Measurements from ENCODE around the gene OAT. TPM values are rescaled to one million over a fixed set of nuclear protein-coding genes. Genes with fewer than 3 reads are reported as not detected.

Gene OAT
- total and polyA plus RNA-seq, 10 of the 15 experiments (the other 5 are each of a cell fraction or from before 2014, with no cell fraction given): 1.2 to 9.8 (median 1.6) TPM

DNA sequence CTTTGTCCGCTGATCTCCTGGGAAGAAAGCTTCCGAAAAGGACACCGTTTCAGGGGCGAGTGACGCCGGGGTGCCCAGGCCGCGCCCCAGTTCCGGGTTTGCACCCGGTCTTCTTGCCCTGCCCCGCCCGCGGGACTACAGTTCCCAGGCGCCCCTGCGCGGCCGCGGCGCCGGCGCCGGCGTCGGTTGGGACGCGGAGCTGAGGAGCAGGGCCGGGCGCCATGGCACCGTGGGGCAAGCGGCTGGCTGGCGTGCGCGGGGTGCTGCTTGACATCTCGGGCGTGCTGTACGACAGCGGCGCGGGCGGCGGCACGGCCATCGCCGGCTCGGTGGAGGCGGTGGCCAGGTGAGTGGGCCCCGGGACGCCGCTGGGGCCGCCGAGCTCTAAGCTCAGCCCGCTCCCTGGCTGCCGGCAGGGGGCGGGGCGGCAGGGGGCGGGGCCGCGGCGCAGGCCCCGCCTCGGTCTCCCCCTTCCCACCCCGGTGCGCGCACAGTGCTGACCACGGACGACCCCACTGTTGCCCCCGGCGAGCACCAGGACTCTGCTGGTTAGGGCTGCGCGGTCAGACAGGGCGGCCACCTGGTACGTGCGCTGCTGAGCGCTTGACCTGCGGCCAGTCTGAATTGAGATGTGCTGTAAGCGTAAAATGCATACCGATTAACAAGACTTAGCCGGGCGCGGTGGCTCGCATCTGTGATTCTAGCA, 43.1 kb upstream of the OAT start, which contains the start of gene LHPP (continued):
- TF ChIP-seq, protein P1, sequence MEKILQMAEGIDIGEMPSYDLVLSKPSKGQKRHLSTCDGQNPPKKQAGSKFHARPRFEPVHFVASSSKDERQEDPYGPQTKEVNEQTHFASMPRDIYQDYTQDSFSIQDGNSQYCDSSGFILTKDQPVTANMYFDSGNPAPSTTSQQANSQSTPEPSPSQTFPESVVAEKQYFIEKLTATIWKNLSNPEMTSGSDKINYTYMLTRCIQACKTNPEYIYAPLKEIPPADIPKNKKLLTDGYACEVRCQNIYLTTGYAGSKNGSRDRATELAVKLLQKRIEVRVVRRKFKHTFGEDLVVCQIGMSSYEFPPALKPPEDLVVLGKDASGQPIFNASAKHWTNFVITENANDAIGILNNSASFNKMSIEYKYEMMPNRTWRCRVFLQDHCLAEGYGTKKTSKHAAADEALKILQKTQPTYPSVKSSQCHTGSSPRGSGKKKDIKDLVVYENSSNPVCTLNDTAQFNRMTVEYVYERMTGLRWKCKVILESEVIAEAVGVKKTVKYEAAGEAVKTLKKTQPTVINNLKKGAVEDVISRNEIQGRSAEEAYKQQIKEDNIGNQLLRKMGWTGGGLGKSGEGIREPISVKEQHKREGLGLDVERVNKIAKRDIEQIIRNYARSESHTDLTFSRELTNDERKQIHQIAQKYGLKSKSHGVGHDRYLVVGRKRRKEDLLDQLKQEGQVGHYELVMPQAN (conservative IDR thresholded peaks at IDR 0.05): peak; percentile 94
- peak; percentile 79 for TF ChIP-seq BACH1 (IDR thresholded peaks at IDR 0.05; ENCODE audit: borderline replicate concordance)
- no peak for TF ChIP-seq HDGF (IDR thresholded peaks at IDR 0.05)
- peak; percentile 89 for TF ChIP-seq SIX5 (IDR thresholded peaks at IDR 0.05; ENCODE audit: low read depth, low read length, severe bottlenecking)
- peak; percentile 72 for TF ChIP-seq POLR2A (IDR thresholded peaks at IDR 0.05; ENCODE audit: low read depth, low read length)
- peak; percentile 75 for TF ChIP-seq CREM (IDR thresholded peaks at IDR 0.05; ENCODE audit: low read depth)
- peak; percentile 56; the same call in 1 of the 2 replicates for TF ChIP-seq RB1 (IDR thresholded peaks at IDR 0.05; ENCODE audit: borderline replicate concordance)
- TF ChIP-seq, protein P2, sequence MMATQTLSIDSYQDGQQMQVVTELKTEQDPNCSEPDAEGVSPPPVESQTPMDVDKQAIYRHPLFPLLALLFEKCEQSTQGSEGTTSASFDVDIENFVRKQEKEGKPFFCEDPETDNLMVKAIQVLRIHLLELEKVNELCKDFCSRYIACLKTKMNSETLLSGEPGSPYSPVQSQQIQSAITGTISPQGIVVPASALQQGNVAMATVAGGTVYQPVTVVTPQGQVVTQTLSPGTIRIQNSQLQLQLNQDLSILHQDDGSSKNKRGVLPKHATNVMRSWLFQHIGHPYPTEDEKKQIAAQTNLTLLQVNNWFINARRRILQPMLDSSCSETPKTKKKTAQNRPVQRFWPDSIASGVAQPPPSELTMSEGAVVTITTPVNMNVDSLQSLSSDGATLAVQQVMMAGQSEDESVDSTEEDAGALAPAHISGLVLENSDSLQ (IDR thresholded peaks at IDR 0.05): 0 out of 2 replicates have a peak, but pooled peaks have one; percentile 20
- TF ChIP-seq POU2F2 (IDR thresholded peaks at IDR 0.05; ENCODE audit: borderline replicate concordance, low read depth, low read length): peak; percentile 49; the same call in 1 of the 3 replicates
- TF ChIP-seq HDAC2 (IDR thresholded peaks at IDR 0.05): no peak
- TF ChIP-seq NR2F1 (conservative IDR thresholded peaks at IDR 0.05): peak; percentile 59; the same call in 1 of the 2 replicates
- TF ChIP-seq NR2C1 (IDR thresholded peaks at IDR 0.05): peak; percentile 56
- TF ChIP-seq BHLHE40 (IDR thresholded peaks at IDR 0.05; ENCODE audit: borderline replicate concordance in 1 of 2, low read depth in 2 of 2, low read length in 1 of 2): peak in 1 of 2 experiments; percentile 64; a peak in 1 of 4 replicates
- peak; percentile 7 to 44; a peak in 1 of 3 replicates for TF ChIP-seq EGR1 (IDR thresholded peaks at IDR 0.05; ENCODE audit: borderline replicate concordance in 1 of 2, low read depth in 2 of 2, low read length in 2 of 2)
- TF ChIP-seq, protein P3, sequence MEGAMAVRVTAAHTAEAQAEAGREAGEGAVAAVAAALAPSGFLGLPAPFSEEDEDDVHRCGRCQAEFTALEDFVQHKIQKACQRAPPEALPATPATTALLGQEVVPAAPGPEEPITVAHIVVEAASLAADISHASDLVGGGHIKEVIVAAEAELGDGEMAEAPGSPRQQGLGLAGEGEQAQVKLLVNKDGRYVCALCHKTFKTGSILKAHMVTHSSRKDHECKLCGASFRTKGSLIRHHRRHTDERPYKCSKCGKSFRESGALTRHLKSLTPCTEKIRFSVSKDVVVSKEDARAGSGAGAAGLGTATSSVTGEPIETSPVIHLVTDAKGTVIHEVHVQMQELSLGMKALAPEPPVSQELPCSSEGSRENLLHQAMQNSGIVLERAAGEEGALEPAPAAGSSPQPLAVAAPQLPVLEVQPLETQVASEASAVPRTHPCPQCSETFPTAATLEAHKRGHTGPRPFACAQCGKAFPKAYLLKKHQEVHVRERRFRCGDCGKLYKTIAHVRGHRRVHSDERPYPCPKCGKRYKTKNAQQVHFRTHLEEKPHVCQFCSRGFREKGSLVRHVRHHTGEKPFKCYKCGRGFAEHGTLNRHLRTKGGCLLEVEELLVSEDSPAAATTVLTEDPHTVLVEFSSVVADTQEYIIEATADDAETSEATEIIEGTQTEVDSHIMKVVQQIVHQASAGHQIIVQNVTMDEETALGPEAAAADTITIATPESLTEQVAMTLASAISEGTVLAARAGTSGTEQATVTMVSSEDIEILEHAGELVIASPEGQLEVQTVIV (IDR thresholded peaks at IDR 0.05; ENCODE audit: borderline replicate concordance, partially characterized antibody): peak; percentile 87
- TF ChIP-seq KLF5 (IDR thresholded peaks at IDR 0.05; ENCODE audit: partially characterized antibody): peak; percentile 64
- 0 out of 4 replicates have a peak, but pooled peaks of 1 of the 2 experiments have one; percentile 22 for TF ChIP-seq IKZF2 (IDR thresholded peaks at IDR 0.05)

All from GM12878 (cell line).